Measurements from ENCODE around the gene LRRC74B. TPM values are rescaled to one million over a fixed set of nuclear protein-coding genes. Genes with fewer than 3 reads are reported as not detected.

Gene LRRC74B
- total RNA-seq, 1 donor from 2014 or later = not detected

DNA sequence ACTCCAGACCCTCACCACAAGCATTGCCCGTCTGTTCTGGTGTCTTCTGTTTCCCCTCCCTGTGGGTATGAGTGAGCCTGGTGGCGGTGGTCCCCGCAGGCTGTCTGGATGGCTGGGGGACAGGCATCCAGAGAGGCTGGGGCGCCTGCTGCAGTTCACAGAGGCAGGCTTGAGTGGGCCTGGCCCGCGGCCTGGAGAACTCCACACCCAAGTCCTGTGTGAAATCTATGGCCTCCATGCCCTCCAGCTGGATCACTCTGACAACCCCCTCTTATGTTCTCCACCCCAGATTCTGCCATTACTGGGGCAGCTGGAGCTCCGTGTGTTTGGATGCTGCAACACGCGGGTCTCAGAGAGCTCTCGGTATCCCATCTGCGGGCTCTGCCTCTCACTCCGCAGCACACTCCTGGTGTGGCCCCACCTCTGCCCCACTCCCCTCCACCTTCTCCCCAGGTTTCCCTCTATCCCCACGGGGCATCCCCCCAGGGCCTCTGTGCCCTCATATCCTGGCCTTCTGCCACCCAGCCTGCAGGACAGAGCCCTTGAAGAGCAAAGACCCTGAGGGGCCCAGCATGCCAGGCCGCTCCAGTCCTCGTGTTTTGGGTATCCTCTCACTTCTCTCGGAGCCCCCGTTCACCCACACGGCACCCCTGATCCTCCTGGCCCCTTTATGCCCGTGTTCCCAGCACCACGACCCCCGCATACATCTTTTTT, 31.3 kb downstream of the LRRC74B start:
- no peak for TF ChIP-seq EZH2 (IDR thresholded peaks at IDR 0.05; ENCODE audit: insufficient read depth, low read length)
- TF ChIP-seq, protein P1, sequence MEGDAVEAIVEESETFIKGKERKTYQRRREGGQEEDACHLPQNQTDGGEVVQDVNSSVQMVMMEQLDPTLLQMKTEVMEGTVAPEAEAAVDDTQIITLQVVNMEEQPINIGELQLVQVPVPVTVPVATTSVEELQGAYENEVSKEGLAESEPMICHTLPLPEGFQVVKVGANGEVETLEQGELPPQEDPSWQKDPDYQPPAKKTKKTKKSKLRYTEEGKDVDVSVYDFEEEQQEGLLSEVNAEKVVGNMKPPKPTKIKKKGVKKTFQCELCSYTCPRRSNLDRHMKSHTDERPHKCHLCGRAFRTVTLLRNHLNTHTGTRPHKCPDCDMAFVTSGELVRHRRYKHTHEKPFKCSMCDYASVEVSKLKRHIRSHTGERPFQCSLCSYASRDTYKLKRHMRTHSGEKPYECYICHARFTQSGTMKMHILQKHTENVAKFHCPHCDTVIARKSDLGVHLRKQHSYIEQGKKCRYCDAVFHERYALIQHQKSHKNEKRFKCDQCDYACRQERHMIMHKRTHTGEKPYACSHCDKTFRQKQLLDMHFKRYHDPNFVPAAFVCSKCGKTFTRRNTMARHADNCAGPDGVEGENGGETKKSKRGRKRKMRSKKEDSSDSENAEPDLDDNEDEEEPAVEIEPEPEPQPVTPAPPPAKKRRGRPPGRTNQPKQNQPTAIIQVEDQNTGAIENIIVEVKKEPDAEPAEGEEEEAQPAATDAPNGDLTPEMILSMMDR (IDR thresholded peaks at IDR 0.05; ENCODE audit: insufficient read depth, low read depth, low read length) = no peak
- Mint-ChIP-seq H3K4me3 (ENCODE audit: unreplicated experiment) (no peak overlapping the region), H3K27me3 (ENCODE audit: low read depth, unreplicated experiment) (peaks cover 5% of the 10 kb centered on the region), H3K9me3 (ENCODE audit: unreplicated experiment) (peaks cover 9% of the 10 kb centered on the region), H3K27ac (ENCODE audit: unreplicated experiment) (no peak overlapping the region), H3K4me1 (ENCODE audit: low read depth, unreplicated experiment) (peaks cover 1% of the 10 kb centered on the region), H3K36me3 (ENCODE audit: low read depth, unreplicated experiment) (no peaks in the 10 kb centered on the region)
- Histone ChIP-seq H2AFZ (ENCODE audit: low read depth, low read length) (no peak overlapping the region), H3K27ac (ENCODE audit: low read depth, low read length) (no peak overlapping the region), H3K9me3 (ENCODE audit: insufficient read depth, low read depth, low read length) (no peaks in the 10 kb centered on the region), H3K4me3 (ENCODE audit: insufficient read depth, low read depth, low read length) (no peak overlapping the region), H3K9ac (ENCODE audit: low read length) (no peak overlapping the region), H3K79me2 (ENCODE audit: insufficient read depth, low read length) (no peaks in the 10 kb centered on the region), H3K27me3 (ENCODE audit: insufficient read depth, low read length) (no peaks in the 10 kb centered on the region), H3K4me1 (ENCODE audit: insufficient read depth, low read length) (peaks cover 12% of the 10 kb centered on the region), H3K4me2 (ENCODE audit: low read length) (no peak overlapping the region), H3K36me3 (ENCODE audit: insufficient read depth, low read length) (no peaks in the 10 kb centered on the region), H4K20me1 (ENCODE audit: insufficient read depth, low read length) (no peaks in the 10 kb centered on the region)
- FAIRE-seq (no peak), DNase-seq (ENCODE audit: low read depth) (no peak)

DNA sequence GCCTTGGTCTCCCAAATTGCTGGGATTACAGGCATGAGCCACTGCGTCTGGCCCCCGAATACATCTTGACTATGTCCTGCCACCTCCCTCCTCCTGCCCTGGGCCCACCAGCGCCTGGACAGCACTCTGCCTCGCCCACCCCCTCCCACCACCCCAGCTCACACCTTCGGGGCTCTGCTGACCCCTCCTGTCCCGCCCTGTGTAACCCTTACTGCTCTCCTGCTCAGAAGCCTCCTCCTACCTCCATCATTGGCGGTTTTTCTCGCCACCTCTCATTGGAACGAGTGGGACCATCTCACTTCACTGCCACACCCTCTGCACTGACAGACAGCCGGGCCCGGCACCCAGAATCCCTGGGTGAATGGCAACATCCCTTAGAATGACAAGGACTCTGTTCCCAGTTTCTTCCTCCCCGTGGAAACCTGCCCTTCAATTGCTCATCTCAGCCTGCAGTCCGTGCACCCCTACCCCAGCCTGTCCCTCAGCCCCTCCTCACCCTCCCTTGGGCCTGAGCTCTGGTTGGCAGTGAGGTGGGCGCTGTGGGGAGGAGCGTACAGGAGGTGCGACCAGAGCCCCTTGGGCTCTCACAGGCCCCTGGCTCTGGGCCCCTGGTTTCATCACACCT, 32.2 kb downstream of the LRRC74B start:
- Mint-ChIP-seq H3K4me3 (ENCODE audit: unreplicated experiment) (no peak overlapping the region), H3K27me3 (ENCODE audit: low read depth, unreplicated experiment) (peaks cover 4% of the 10 kb centered on the region), H3K9me3 (ENCODE audit: unreplicated experiment) (peaks cover 6% of the 10 kb centered on the region), H3K27ac (ENCODE audit: unreplicated experiment) (no peak overlapping the region), H3K36me3 (ENCODE audit: low read depth, unreplicated experiment) (no peaks in the 10 kb centered on the region), H3K4me1 (ENCODE audit: low read depth, unreplicated experiment) (peaks cover 1% of the 10 kb centered on the region)
- DNase-seq (ENCODE audit: low read depth) (no peak), FAIRE-seq (no peak)
- Histone ChIP-seq H3K4me3 (ENCODE audit: insufficient read depth, low read depth, low read length) (no peak overlapping the region), H3K4me1 (ENCODE audit: insufficient read depth, low read length) (peaks cover 12% of the 10 kb centered on the region), H3K27ac (ENCODE audit: low read depth, low read length) (no peak overlapping the region), H3K79me2 (ENCODE audit: insufficient read depth, low read length) (no peaks in the 10 kb centered on the region), H3K4me2 (ENCODE audit: low read length) (no peak overlapping the region), H3K36me3 (ENCODE audit: insufficient read depth, low read length) (no peaks in the 10 kb centered on the region), H3K27me3 (ENCODE audit: insufficient read depth, low read length) (no peaks in the 10 kb centered on the region), H2AFZ (ENCODE audit: low read depth, low read length) (no peak overlapping the region), H4K20me1 (ENCODE audit: insufficient read depth, low read length) (no peaks in the 10 kb centered on the region), H3K9ac (ENCODE audit: low read length) (no peak overlapping the region), H3K9me3 (ENCODE audit: insufficient read depth, low read depth, low read length) (no peaks in the 10 kb centered on the region)
- TF ChIP-seq, protein P1 (IDR thresholded peaks at IDR 0.05; ENCODE audit: insufficient read depth, low read depth, low read length) = no peak
- no peak for TF ChIP-seq EZH2 (IDR thresholded peaks at IDR 0.05; ENCODE audit: insufficient read depth, low read length)

DNA sequence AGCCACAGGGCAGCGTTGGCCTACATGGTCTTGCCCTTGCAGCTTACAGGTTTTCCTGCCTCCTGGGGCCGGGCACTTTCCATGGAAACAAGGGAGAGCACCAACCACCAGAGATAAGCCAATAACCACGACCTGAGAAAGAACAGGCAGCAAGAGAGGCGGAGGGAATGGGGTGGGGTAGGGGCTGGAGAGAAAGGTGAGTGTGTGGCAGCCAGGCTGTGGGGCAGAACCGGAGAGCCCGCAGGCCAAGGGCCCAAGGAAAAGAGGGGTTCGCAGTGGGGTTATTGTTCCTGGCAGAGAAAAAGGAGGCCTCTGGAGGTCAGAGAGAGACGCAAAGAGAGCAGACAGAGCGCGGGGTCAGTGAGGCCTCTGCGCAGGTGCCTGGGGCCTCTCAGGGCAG, 33.2 kb downstream of the LRRC74B start:
- H2AFZ ChIP-seq (ENCODE audit: low read depth, low read length) = no peak overlapping the region
- no peak overlapping the region for H3K9ac ChIP-seq (ENCODE audit: low read length)
- no peak for TF ChIP-seq EZH2 (IDR thresholded peaks at IDR 0.05; ENCODE audit: insufficient read depth, low read length)
- TF ChIP-seq, protein P1 (IDR thresholded peaks at IDR 0.05; ENCODE audit: insufficient read depth, low read depth, low read length) = no peak
- no peaks in the 10 kb centered on the region for H4K20me1 ChIP-seq (ENCODE audit: insufficient read depth, low read length)
- Mint-ChIP-seq H3K27me3 (ENCODE audit: low read depth, unreplicated experiment) (peaks cover 4% of the 10 kb centered on the region), H3K36me3 (ENCODE audit: low read depth, unreplicated experiment) (no peaks in the 10 kb centered on the region), H3K4me1 (ENCODE audit: low read depth, unreplicated experiment) (peaks cover under 1% of the 10 kb centered on the region), H3K4me3 (ENCODE audit: unreplicated experiment) (no peak overlapping the region), H3K9me3 (ENCODE audit: unreplicated experiment) (peaks cover 2% of the 10 kb centered on the region), H3K27ac (ENCODE audit: unreplicated experiment) (peak overlapping the region; percentile 41)
- no peaks in the 10 kb centered on the region for H3K9me3 ChIP-seq (ENCODE audit: insufficient read depth, low read depth, low read length)
- H3K36me3 ChIP-seq (ENCODE audit: insufficient read depth, low read length) = no peaks in the 10 kb centered on the region
- no peak for DNase-seq (ENCODE audit: low read depth)
- no peaks in the 10 kb centered on the region for H3K27me3 ChIP-seq (ENCODE audit: insufficient read depth, low read length)
- H3K79me2 ChIP-seq (ENCODE audit: insufficient read depth, low read length) = no peaks in the 10 kb centered on the region
- H3K4me3 ChIP-seq (ENCODE audit: insufficient read depth, low read depth, low read length) = no peak overlapping the region
- no peak overlapping the region for H3K27ac ChIP-seq (ENCODE audit: low read depth, low read length)
- no peak overlapping the region for H3K4me2 ChIP-seq (ENCODE audit: low read length)
- H3K4me1 ChIP-seq (ENCODE audit: insufficient read depth, low read length) = peaks cover 6% of the 10 kb centered on the region
- no peak for FAIRE-seq
